GM12892 (cell line): ENCODE results near the gene DIDO1.
A peak's percentile ranks its signal among the peaks of the same experiment; 100 is the strongest.

Experiments
- DNase-seq: peaks from one replicate; pipeline ENCODE4 v3.0.0; 2011; ENCODE audit not compliant: insufficient read length
- FAIRE-seq: peaks from 2 replicates; lab custom pipeline; 2011; peaks lifted over from hg19 to GRCh38; lab: Jason Lieb, UNC
- POLR2A ChIP-seq: IDR thresholded peaks from 2 replicates; pipeline ENCODE4 v1.6.1; 2011; ENCODE audit warnings: low read depth, low read length, control low read depth
- POLR2AphosphoS5 ChIP-seq: IDR thresholded peaks from 2 replicates; pipeline ENCODE4 v1.6.1; 2011; ENCODE audit warnings: low read depth, low read length, control low read depth
- TAF1 ChIP-seq: IDR thresholded peaks from 2 replicates; pipeline ENCODE4 v1.6.1; 2011; ENCODE audit warnings: low read depth, mild to moderate bottlenecking, control low read depth, low read length, borderline replicate concordance

The DIDO1 gene

DNA sequence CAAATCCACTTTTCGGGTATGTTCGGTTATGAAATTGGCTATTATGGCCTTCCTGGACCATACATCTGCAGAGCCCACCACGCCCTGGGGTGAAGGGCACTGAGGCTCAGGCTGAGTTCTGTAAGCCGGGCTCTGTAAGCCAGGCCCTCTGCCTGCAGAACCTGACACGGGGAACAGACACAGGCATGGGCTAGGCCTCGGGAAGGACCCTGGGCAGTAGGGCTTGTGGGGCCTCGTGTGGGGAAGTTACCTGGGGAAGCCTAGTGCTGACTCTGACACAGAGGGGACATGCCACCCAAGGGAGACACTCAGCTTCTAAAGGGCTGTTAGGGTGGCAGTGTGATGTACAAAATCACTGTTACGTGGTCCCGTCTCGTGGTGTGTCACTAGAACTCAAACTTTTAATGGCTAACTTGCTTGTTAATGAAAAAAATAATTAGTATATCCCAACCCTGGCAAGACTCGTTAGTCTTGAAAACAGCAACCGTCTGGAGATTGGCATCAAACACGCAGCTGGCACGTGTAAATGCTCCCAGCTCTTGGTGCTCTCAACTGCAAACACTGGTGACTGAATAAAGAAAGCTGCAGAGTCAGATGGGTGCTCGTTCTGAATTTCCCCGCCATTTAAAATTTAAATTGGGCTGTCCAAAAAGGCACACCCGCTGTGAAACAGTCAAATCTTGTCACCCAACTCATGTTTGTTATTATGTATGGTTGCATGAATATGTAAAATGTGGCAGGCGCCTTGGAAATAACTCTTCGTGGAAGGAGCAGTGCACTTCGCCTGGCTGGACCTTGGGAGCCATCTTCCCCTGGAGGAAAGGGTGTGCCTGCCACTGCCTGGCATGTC, 41.0 kb downstream of the DIDO1 start:
- FAIRE-seq (peak; percentile 40), DNase-seq (no peak)
- no peak for TF ChIP-seq TAF1
- no peak for TF ChIP-seq POLR2AphosphoS5
- TF ChIP-seq POLR2A, result no peak

DNA sequence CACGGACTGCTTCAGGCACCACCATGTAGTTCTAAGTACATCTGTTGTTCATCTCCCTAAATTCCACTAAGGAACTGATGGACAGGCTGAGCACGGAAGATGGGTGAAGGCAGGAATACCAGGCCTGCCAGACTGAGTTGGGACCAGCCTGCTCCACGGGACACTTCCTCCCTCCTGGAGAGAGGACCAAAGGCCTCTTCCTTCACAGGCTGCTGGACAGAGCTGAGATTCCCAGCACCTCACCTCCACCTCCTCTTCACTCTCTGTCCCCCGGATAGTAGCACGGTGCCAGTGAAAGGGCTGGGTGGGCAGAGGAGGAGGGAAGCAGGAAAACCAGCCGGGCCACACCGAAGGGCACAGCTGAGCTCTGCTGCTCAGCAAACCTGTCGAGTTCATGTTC, 41.7 kb downstream of the DIDO1 start:
- TF ChIP-seq POLR2AphosphoS5, result no peak
- TF ChIP-seq TAF1, result no peak
- no peak for TF ChIP-seq POLR2A
- FAIRE-seq, result no peak
- no peak for DNase-seq

DNA sequence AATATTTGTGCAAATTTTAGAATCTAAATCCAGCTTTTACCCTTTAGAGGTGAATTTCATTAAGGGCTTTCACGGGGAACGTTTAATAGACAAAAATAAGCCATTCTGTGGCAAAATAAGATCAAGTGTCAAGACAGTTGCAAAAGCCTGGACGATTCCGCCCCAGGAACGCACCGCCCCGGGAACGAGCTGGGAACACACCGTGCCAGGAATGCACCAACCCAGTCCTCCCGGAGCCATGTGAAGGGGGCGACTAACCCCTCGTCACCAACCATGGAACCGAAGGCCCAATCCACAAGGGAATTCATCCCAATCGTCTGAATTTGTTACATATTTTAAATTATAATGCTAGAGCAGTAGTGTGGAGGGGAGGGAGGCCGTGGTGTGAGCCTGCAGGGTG, 43.9 kb downstream of the DIDO1 start:
- TF ChIP-seq POLR2A, result no peak
- TF ChIP-seq TAF1, result no peak
- no peak for DNase-seq
- FAIRE-seq, result no peak

- TF ChIP-seq POLR2A, result no peak
- no peak for TF ChIP-seq POLR2AphosphoS5
- no peak for TF ChIP-seq TAF1
- no peak for DNase-seq
- no peak for FAIRE-seq
Measured at GRCh38 chr20:62881662-62882395, 44.5 kb downstream of the DIDO1 start.

DNA sequence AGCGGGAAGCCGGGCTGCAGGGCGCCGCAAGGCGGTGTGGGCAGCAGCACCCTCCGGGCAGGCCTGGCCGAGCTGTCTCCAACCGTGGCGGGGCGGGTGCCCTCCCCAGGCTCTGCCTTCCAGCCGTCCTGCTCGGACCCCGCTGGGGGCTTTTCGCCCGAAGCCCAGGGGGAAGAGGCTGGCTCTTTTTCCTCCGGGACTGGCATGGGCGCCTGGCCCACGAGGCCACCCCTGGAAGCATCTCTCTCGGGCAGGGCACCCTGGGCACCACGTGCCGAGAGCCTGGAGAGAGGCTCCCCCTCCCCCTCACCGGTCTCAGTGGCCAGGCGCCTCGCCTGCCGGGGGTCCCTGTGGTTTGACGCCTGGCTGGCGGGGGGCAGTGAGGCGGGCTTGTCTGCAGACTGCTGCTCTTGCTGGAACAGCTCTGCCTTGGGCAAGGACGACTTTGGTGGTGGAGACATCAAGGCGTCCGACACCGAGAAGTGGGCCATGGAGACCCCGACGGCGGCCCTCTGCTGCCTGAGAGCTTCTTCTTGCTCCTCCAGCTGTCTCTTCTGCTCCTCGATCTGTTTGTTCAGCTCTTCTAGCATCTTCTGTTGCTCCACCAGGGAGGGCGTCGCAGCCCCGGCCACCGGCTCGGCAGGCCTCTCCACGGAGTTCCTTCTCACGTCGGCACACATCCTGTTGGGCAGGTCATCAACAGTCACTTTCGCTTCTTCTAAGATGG, 45.2 kb downstream of the DIDO1 start:
- no peak for TF ChIP-seq POLR2AphosphoS5
- no peak for TF ChIP-seq TAF1
- no peak for TF ChIP-seq POLR2A
- no peak for DNase-seq
- no peak for FAIRE-seq

DNA sequence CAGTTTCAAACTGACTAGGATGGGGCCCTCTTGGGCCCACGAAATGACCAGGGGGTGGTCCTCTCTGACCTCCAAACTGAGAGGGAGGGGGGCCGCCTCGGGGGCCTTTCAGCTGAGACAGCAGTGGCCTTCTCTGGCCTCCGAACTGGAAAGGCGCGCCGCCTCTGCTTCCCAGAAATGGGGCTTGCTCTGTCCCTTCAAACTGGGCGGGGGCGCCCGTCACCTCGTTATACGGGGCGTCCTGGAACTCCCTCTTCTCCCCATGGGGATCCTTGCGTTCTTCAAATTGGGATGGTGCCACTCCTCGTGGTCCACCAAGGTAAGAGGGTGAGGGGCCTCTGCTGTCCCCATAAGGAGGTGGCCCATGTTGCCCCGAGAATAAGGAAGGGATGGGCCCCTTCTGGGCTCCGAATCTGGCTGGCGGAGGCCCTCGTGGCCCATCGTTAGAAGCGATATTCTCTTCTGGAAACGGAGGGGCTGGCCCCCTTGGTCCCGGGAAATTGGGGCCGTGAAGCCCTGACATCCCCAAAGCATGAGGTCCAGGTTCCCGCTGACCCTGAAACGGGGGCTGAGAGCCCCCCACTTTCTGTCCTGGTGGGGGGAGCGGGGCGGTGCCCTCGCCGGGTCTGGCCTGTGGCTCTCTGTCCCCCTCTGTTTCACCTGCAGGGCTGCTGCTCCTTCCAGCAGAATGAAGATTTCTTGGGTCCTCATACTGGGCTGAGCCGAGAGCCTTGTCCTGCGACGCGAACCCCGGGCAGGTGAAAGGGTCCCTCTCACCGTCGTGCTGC, 46.0 kb downstream of the DIDO1 start:
- FAIRE-seq (no peak), DNase-seq (no peak)
- TF ChIP-seq POLR2AphosphoS5 (no peak), POLR2A (no peak), TAF1 (no peak)

DNA sequence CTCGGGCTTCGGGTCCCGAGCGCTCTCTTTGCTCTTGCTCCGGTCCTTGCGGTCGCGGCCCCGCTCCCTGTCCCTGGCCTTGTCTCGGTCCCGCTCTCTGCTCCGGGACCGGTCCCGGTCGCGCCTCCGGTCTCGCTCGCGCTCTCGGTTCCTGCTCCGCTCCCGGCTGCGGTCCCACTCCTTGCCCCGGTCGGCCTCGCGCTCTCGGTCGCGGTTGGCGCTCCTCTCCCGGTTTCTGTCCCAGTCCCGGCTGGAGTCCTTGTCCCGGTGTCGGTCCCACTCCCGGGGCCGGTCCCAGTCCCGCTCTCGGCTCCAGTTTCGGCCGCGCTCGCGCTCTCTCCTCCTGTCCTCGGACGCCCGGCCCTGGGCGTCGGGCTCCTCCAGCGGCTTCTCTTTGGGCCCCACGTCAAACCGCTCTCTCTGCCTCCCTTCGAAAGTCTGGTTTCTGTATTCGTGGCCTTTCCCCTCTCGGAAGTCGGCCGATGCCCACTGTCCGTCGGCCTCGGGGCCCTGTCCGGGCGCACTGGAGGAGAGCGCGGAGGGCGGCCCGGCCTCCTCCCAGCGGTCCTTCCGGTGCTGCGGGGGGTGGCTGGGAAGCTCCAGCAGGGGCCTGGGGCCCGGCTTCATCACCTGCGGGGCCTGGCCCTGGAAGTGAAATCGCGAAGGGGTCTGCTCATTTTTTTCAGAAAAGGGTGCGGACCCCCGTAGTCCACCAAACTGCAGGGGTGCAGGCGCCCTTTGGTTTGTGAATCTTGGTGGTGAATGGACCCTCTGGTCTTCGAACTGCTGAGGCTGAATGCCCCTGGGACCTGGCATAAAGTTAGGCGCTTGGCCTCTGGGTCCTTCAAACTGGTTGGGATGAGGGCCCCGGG, 46.8 kb downstream of the DIDO1 start:
- TF ChIP-seq POLR2AphosphoS5, result no peak
- TF ChIP-seq POLR2A, result no peak
- no peak for TF ChIP-seq TAF1

DNA sequence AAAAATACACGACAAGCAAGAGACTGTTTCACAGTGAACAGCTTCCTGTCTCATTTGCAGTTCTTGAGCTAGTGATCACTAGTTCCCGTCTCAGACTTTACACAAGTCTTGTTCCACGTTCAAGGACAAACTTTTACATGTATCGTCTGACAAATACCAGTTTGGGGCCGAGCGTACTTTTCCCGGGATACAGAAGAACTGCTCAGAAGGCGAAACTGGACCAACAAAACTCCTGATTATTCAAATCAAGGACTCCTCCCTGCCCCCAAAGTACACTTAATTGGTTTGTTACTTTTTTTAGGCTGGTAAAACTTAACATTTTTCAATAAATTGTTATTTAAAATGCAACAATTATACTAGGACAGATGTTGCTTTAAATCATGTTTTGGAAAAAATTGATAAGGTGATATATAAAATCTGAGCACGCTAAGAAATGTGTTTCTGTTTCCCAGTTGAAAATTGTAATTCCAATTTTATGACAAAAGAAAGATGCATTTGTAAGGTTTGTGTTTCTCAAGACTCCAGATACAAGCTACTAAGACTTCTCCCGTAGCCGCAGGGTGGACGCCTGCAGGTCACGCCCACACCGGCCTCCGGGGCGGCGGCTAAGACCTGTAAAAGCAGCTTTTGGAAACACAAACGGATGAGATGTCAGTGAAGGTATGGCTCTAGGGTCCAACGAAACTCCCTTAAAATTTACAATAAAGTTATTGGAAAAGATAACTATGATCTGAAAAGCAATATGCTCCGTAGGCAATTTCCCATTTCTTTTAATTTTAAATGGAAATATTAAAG, 47.9 kb downstream of the DIDO1 start:
- no peak for DNase-seq
- FAIRE-seq, result no peak
- TF ChIP-seq POLR2AphosphoS5, result no peak
- no peak for TF ChIP-seq TAF1
- no peak for TF ChIP-seq POLR2A

More for the DNA sequence above, 46.8 kb downstream of the DIDO1 start:
- no peak for DNase-seq
- FAIRE-seq, result no peak

DNA sequence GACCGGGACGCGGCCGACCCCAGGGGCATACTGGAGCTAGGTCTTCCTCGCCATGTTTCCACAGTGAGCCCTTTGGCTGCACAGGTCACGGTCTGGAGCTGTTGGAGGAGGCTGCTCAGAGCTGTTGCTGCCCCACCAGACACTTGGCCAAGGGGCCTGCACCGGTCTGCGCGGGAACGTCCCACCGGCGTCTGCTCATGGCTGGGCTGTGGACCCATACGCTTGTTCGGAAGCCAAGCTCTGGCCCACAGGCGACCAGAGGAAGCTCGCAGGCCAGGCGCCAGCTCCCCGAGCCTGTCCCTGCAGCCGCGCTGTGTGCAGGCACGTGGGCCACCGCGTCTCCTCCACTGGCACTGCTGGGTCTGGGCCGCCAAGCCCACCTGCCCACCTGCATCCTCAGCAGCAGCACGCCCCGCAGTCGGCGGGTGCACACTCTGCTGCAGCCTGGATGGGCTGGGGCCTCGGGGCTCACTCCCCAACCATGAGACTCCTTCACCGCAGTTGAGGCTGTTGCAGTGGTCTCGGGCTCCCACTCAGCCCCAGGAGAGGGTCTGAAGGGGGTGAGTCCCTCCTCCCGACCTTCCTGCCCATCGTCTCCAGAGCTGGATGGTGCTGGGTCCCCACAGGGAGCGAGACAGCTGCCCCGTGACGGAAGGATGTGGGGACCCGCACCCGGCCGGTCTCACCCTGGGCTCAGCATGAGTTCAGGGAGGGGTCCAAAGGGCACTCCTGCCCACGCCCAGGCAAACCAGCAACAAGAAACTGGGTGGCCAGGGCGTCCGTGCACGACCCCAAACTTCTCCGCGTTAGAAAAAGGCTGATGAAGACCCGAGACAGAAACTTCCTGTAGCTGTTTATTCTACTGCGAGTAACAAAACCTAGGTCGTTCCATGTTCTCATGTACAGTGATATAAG, 49.1 kb downstream of the DIDO1 start:
- TF ChIP-seq TAF1, result no peak
- no peak for TF ChIP-seq POLR2A
- no peak for TF ChIP-seq POLR2AphosphoS5
- no peak for FAIRE-seq
- DNase-seq, result no peak
